D721Med (cell line): ENCODE results near the gene FSIP1.

Experiments
- DNase-seq: peaks from one replicate; pipeline ENCODE4 v3.0.0; 2011; ENCODE audit warnings: low spot score; ENCODE audit not compliant: insufficient read length
- FAIRE-seq: peaks from 2 replicates; lab custom pipeline; 2011; peaks lifted over from hg19 to GRCh38; lab: Jason Lieb, UNC
- TF ChIP-seq, protein P1 (sequence below): IDR thresholded peaks from 2 replicates; pipeline ENCODE4 v1.5.1; 2012; ENCODE audit warnings: mild to moderate bottlenecking, control low read depth; ENCODE audit not compliant: insufficient read depth; ENCODE audit errors: missing control alignments

FSIP1 gene

GRCh38 chr15:39793923-39794322 lies 11.3 kb upstream of the FSIP1 start:
- DNase-seq = no peak
- TF ChIP-seq, protein P1, sequence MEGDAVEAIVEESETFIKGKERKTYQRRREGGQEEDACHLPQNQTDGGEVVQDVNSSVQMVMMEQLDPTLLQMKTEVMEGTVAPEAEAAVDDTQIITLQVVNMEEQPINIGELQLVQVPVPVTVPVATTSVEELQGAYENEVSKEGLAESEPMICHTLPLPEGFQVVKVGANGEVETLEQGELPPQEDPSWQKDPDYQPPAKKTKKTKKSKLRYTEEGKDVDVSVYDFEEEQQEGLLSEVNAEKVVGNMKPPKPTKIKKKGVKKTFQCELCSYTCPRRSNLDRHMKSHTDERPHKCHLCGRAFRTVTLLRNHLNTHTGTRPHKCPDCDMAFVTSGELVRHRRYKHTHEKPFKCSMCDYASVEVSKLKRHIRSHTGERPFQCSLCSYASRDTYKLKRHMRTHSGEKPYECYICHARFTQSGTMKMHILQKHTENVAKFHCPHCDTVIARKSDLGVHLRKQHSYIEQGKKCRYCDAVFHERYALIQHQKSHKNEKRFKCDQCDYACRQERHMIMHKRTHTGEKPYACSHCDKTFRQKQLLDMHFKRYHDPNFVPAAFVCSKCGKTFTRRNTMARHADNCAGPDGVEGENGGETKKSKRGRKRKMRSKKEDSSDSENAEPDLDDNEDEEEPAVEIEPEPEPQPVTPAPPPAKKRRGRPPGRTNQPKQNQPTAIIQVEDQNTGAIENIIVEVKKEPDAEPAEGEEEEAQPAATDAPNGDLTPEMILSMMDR = no peak
- no peak for FAIRE-seq

- TF ChIP-seq, protein P1 = no peak
- FAIRE-seq = no peak
- DNase-seq = no peak
These were observed 10.2 kb upstream of the FSIP1 start for GRCh38 chr15:39792844-39793335.

DNA sequence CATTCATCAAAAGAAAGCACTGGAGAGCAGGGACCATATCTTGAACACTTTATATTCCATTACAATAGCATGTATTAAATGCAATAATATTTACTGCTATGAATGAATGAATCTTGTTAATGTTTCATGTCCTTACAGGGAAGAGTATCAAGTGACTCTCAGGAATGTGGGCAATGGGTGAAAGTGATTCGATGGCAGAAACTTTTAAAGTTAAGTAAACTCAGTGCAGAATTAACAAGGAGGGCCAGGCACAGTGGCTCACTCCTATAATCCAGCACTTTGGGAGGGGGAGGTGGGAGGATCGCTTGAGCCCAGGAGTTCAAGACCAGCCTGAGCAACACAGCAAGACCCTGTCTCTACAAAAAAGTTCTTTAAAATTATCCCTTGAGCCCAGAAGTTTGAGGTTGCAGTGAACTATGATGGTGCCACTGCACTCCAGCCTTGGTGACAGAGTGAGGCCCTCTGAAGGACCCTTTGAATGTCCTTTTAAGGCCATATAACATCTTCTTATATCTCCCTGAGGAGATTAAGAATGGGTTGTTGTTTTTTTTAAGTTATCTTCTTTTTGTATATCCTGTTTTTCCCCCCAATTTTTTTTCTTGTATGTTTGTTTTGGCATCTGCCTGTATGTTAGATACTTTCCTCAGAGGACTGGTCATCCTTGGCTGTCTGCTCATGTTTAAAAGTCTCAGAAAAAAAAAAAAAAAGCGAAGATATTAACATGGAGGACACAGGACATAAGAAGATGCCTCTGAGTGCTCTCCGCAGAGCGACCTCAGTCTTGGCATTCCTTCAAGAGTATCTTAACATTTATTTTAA lies 9.6 kb upstream of the FSIP1 start:
- DNase-seq = no peak
- TF ChIP-seq, protein P1 = no peak
- no peak for FAIRE-seq

GRCh38 chr15:39789736-39790135 lies 7.1 kb upstream of the FSIP1 start:
- TF ChIP-seq, protein P1 = no peak
- no peak for DNase-seq
- no peak for FAIRE-seq

DNA sequence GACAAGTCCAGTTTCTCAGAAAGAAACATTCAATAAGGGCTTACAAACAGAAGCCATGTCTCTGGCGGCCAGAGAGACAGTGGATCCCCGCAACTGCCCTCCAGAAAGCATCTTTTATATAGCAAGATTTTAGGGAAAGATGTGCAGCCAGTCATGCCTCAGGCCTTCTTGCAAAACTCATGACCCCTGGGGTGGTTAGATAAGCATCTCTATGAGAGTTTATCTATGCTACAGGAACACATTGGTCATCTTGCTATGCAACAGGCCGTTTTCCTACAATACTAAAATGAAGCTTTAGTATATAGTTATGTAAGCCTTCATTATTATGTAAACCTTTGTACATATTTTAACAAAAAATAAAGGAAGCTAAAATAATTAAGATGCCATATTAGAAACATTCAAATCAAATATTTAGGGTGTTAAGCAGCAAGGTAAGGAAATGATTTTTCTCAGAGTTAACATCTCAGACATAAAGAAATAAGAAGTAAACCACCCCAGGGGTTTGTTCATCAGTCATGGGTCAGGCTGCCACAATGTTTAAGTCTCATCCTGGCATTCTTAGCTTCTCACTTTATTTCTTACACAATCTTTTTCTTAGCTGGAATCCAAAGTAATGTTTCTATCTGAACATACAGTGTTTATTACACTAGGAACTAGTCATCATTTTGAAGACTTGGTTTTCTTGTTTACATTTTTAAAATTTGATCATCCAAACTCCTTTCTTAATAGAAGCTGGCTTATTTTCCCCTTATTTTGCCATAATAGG lies 6.3 kb upstream of the FSIP1 start:
- TF ChIP-seq, protein P1 = no peak
- DNase-seq = no peak
- FAIRE-seq = no peak

DNA sequence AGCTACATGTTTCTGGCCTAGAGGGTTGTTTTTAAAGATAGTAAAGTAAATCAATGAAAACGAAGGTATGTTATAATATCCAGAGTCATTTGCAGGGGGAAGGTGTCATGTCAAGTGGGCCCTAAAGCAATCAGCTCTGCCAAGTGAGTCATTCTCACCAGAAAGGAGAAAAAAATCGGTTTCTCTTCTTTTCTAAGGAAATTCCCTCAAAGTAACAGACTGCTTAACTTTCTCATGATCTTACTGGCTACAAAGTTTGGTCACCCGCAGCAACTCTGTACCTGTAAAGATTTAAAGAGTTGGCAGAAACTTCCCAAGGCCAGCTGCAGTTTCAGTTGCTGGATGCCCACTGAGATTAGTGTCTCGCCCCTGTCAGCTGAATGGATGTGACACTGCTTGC lies 5.5 kb upstream of the FSIP1 start:
- no peak for FAIRE-seq
- DNase-seq = no peak
- TF ChIP-seq, protein P1 = no peak
